ENCODE results near the gene FAM240A.
"Not testable (repeated sequence)": the region's sequence is repeated elsewhere in the genome, so short reads cannot be mapped to it uniquely, and the experiment has no call there.

The FAM240A gene

GRCh38 chr3:46612324-46612723 is at the start of gene FAM240A:
TSS of gene FAM240A (plus strand) at chr3:46612525. CDS start at chr3:46612684, 159 bp downstream.
- DNase-seq, result no peak
- in situ Hi-C loops (cut with MboI; ENCODE audit: low pct_unique_long_range_greater_than_20kb, low sequenced_read_pairs), result no loop called here

GRCh38 chr3:46564190-46565021 is 47.9 kb upstream of the FAM240A start:
- in situ Hi-C loops (cut with MboI; ENCODE audit: low pct_unique_long_range_greater_than_20kb, low sequenced_read_pairs), result no loop called here
- no peak for DNase-seq

DNA sequence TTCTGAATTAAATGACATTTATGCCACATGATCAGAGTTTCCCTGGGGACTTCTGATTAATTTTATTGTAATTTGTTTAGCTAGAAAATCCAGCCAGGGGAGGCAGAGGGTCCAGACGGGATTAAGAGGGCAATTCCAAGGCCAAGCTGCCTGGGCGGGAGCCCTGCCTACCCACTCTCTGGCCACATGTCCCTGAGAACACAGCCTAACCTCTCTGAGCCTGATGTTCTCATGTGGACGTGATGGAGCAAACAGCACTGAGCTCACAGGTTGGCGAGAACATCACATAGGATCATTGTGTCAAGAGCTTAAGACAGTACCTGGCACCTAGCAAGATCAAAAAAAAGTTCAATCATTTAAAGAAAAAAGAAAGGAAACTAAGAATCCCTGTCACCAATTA is 47.2 kb upstream of the FAM240A start:
- in situ Hi-C loops (cut with MboI; ENCODE audit: low pct_unique_long_range_greater_than_20kb, low sequenced_read_pairs), result no loop called here
- no peak for DNase-seq

DNA sequence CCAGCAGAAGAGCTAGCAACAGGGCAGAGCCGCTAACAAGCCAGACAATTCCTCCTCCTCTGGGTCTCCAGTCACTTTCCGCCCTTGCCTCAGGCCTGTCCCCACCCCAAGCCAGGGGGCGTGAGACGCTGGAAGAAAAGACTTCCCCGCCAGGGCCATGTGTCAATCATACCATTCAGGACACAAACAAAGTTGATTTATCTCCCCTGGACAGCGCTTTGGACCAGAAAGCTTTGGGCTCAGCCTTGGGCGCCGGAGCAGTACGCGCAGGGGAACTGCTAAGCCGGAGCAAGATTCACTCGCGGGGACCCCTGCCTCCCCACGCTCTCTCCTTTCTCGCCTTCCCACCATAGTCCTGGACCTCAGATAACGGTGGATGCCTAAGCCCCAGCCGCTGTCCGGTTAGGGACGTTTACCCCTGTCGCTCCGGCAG is 46.7 kb upstream of the FAM240A start:
- DNase-seq, result no peak
- in situ Hi-C loops (cut with MboI; ENCODE audit: low pct_unique_long_range_greater_than_20kb, low sequenced_read_pairs), result no loop called here

DNA sequence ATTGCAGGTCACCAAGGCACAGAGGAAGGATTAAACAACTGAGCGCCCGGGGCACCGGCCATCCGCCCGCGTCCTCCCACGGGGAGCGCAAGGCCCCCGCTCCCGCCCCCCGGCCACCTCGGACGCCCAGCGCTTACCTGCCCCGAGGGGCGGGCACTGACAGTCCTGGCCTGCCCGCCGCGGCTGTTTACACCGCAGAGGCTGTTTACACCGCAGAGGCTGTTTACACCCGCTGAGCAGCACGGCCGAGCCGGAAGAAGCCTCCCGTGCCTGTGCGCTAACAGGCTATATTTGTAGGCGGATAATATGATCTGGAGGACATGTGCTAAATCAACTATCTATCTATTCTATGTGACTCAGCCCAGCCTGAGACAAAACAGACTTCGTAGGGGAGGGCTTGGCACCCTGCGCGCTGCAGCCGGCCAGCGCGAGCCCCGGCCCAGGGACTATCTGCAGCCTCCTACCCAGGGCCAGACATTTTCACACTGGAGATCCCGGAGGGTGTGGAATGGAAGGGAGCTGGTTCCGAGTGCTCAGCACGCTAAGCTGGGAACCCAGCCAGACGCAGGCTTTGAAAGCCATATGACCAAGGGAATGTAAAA is 46.2 kb upstream of the FAM240A start, which contains the start of gene LRRC2:
TSS of gene LRRC2 (minus strand) at position 263 of the 602 bp plus-strand sequence. CDS start 14,711 bp downstream, outside the sequence.
- DNase-seq, result no peak
- in situ Hi-C loops (cut with MboI; ENCODE audit: low pct_unique_long_range_greater_than_20kb, low sequenced_read_pairs), result no loop called here

DNA sequence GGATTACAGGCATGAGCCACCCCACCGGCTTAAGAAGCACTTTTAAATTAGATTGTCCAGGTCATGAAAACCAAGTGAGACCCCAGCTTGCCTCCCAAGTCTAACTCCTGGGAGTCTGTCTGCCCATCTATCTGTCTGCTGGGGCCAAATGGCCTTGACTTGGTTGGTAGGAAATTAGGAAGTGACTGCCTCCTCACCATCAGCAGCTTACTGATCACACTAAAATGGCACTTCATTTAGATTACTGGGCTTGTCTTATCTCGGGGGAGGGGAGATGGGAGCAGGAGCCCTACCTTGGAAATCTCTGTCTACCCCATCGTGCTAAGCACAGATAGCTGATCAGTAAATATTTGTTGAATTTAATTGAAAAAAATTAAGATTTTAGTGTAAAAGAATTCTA is 40.6 kb upstream of the FAM240A start:
- in situ Hi-C loops (cut with MboI; ENCODE audit: low pct_unique_long_range_greater_than_20kb, low sequenced_read_pairs), result no loop called here
- no peak for DNase-seq

DNA sequence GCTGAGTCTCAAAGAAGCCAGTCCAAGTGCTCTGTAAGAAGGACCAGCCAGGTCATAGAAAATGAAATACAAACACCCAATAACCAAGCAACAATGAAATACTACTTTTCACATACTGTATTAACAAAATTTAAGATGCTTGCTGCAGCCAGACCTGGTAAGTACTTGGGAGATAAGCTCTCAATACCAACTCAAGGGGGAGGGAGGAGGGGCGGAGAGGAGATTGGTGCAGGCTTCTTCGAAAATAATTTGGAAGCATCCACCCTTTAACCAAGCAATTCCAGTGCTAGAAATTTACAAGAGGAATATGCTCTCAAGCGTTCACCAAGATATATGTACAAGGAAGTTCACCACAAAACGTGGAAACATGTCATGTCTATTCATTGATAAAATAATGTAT is 38.6 kb upstream of the FAM240A start:
- in situ Hi-C loops (cut with MboI; ENCODE audit: low pct_unique_long_range_greater_than_20kb, low sequenced_read_pairs), result no loop called here
- DNase-seq, result no peak

DNA sequence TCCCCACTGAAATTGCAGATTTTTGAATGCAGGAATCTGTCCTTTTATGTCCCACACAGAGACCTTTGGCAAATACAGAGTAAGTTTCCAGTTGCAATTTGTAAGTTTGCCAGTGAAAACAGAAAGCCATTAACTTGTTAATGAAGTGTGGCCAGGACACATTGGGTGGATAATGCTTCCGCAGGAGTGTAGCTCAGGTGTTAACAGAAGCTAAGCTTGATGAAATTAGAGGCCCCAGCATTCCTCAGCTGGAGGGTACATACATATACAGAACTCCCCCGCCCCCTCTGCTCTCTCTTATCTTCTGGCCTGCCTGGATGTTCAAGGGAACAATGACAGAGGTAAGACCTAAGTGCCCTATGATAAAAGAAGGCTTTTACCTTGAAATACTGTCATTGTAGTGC is 38.1 kb upstream of the FAM240A start:
- DNase-seq, result no peak
- in situ Hi-C loops (cut with MboI; ENCODE audit: low pct_unique_long_range_greater_than_20kb, low sequenced_read_pairs), result no loop called here

DNA sequence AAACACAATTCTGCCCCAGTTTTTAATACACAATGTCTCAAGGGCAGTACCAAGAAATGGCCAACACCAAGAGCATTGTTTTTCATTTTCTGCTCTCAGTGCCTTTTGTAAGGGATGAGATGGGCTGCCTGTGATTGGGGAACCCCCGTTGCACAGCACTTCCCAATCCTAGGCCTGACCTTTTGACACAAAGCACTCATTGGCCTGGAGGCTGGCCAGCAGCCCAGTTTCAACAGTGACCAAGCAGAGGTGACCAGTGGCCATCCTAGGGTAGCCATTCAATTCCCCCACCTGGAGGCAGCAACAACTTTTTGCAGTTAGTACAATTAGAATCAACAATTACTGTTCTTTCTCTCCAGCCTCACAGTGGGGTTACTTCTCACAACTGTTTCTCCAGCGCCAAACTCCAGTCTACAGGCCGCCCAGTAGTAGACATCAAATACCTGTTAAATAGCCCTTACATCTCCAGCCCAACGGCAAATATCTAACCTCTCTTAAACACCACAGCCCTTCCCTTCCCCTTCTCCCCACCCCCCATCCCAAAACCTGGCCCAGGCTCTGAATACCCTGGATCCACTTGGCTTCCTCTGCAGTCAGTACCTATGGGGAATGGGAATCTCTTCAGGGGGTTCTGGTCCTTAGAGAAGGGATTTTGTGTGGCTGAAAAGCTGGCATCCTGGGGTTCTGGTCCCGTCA is 37.3 kb upstream of the FAM240A start:
- in situ Hi-C loops (cut with MboI; ENCODE audit: low pct_unique_long_range_greater_than_20kb, low sequenced_read_pairs), result no loop called here
- no peak for DNase-seq

DNA sequence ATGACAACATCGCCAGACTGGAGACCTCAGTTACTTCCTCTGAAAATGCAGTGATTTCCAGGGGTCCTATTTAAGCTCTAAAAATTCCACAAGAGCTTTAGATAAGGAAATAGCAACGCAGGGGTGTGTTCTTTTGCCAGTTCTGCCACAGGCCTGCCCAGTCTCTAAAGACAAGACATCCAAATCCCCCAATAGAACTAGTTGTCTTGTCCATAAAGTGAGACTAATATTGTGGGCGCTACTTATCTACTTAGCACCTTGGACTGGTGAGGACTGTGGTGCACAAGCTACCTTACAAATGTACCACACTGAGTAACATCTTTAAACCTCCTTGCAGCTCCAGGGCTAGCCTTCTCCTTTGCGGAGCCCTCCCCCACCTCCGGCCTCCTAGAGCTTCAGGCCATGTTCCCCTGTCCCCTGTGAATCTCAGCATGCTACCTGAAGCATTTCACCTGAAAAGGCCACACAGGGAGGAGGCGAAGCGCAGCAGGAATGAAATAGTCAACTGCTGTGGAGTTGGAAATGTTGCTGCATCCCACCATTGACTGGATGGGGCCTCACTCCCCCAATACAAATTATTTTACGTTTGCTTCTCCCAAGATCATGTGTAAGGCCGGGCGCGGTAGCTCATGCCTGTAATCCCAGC is 36.6 kb upstream of the FAM240A start:
- no peak for DNase-seq
- in situ Hi-C loops (cut with MboI; ENCODE audit: low pct_unique_long_range_greater_than_20kb, low sequenced_read_pairs), result no loop called here

- DNase-seq, result no peak
- in situ Hi-C loops (cut with MboI; ENCODE audit: low pct_unique_long_range_greater_than_20kb, low sequenced_read_pairs), result no loop called here
Observed at GRCh38 chr3:46576386-46576785, 35.9 kb upstream of the FAM240A start.

- no peak for DNase-seq
- in situ Hi-C loops (cut with MboI; ENCODE audit: low pct_unique_long_range_greater_than_20kb, low sequenced_read_pairs), result no loop called here
Observed at GRCh38 chr3:46576879-46577278, 35.4 kb upstream of the FAM240A start.

DNA sequence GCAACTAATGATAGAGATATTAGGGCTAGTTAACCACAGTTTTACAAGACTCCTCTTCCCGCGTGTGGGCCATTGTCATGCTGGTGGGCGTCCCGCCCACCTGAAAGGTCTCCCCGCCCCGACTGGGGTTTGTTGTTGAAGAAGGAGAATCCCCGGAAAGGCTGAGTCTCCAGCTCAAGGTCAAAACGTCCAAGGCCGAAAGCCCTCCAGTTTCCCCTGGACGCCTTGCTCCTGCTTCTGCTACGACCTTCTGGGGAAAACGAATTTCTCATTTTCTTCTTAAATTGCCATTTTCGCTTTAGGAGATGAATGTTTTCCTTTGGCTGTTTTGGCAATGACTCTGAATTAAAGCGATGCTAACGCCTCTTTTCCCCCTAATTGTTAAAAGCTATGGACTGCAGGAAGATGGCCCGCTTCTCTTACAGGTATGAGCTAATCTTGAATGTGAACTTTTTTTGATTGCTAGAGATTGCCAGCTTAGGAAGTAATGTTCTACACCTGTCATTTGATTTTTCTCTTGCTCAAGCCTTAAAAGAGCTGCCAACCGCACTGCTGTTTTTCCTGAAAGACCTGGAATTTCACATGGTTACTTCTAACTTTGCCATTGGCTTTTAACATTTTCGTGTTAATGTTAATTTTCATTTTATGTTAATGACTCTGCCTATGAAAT is 34.6 kb upstream of the FAM240A start:
- in situ Hi-C loops (cut with MboI; ENCODE audit: low pct_unique_long_range_greater_than_20kb, low sequenced_read_pairs); DNase-seq: not testable (repeated sequence)

GRCh38 chr3:46578973-46579755 is 33.2 kb upstream of the FAM240A start:
- DNase-seq, result peak; percentile 34
- in situ Hi-C loops (cut with MboI; ENCODE audit: low pct_unique_long_range_greater_than_20kb, low sequenced_read_pairs), result no loop called here

- in situ Hi-C loops (cut with MboI; ENCODE audit: low pct_unique_long_range_greater_than_20kb, low sequenced_read_pairs), result no loop called here
- no peak for DNase-seq
Observed at GRCh38 chr3:46579756-46580286, 32.5 kb upstream of the FAM240A start.

- no peak for DNase-seq
- in situ Hi-C loops (cut with MboI; ENCODE audit: low pct_unique_long_range_greater_than_20kb, low sequenced_read_pairs), result no loop called here
Observed at GRCh38 chr3:46580675-46581074, 31.6 kb upstream of the FAM240A start.

GRCh38 chr3:46584598-46585467 is 27.5 kb upstream of the FAM240A start:
- no peak for DNase-seq
- in situ Hi-C loops (cut with MboI; ENCODE audit: low pct_unique_long_range_greater_than_20kb, low sequenced_read_pairs), result no loop called here

All from KBM-7 (cell line).